Right cardiac atrium (tissue), 5 donors: ENCODE measurements around the gene KRTAP20-4. TPM values are rescaled to one million over a fixed set of nuclear protein-coding genes. Genes with fewer than 3 reads are reported as not detected.

ENCODE experiments used
- ATAC-seq, 2 donors: fragments of 200-7000 bp; cut with Tn5 transposase; one replicate each; pipeline versions ENCODE4 v1.8.0 to v1.9.1; 2020; ENCODE audit warnings: moderate library complexity in 2 of 2, mild to moderate bottlenecking in 1 of 2
- DNase-seq, 3 donors: peaks; one replicate each; pipeline ENCODE4 v3.0.0-alpha.2; 2020
- H3K27ac ChIP-seq: one replicate; pipeline ENCODE4 v1.5.1; 2013; ENCODE audit warnings: mild to moderate bottlenecking, low read length, control low read depth, moderate library complexity
- H3K27me3 ChIP-seq: one replicate; pipeline ENCODE4 v1.6.1; 2013; ENCODE audit not compliant: control insufficient read depth, insufficient read depth
- H3K4me1 ChIP-seq: one replicate; pipeline ENCODE4 v1.6.1; 2013; ENCODE audit warnings: low read length; ENCODE audit not compliant: control insufficient read depth, insufficient read depth
- H3K4me3 ChIP-seq: one replicate; pipeline ENCODE4 v1.5.1; 2013; ENCODE audit warnings: low read length, control low read depth
- H3K9me3 ChIP-seq: one replicate; pipeline ENCODE4 v1.6.1; 2013; ENCODE audit warnings: low read length; ENCODE audit not compliant: control insufficient read depth
- WGBS: extraction: QIAGEN DNeasy Blood & Tissue Kit; methylation state at CpG from one replicate; pipeline ENCODE4 v1.1.7; 2013; 5-methylcytosine and 5-hydroxymethylcytosine counted together
- intact Hi-C, 4 donors: fragments of 100-400 bp; cut with DNase I; formaldehyde crosslinking; loops; one replicate each; pipeline versions ENCODE4 v1.11.0 to v1.14.0; 2022 to 2023
- long read RNA-seq, 4 donors: library from polyadenylated mRNA; unstranded; transcript quantifications; one replicate each; pipeline ENCODE4 v2.0.0, GENCODE V29; 2020 to 2021
- polyA plus RNA-seq: library from polyadenylated mRNA; stranded (reverse); fragments of 200-250 nt; gene quantifications from one replicate; pipeline ENCODE4 v1.2.3, GENCODE V29; 2013
- total RNA-seq, 4 donors: library from RNA; stranded (reverse); fragmentation: NEBNext Ultra II Directional; extraction: Animal tissue kit (Norgen Biotek cat#: 25700); gene quantifications; one replicate each; pipeline ENCODE4 v1.2.1, GENCODE V29; 2021
- donor health status: healthy with polysubstance abuse.
- donor health status: DM: no; HTN: yes; CAD: no.
- donor health status: DM: no; HTN: no; CAD: no.
- donor health status: DM: no; HTN: yes; CAD: no; lungs with severe emphysema.
- donor health status: DM: yes; HTN: yes; CAD: no.

KRTAP20-4 gene
- total RNA-seq (not detected), polyA plus RNA-seq (not detected)
- long read RNA-seq, donor 1: 0 reads
- long read RNA-seq, donor 2: 0 reads
- long read RNA-seq, donor 3: 0 reads
- long read RNA-seq, donor 4: 0 reads

GRCh38 chr21:30620522-30620921, at the start of gene KRTAP20-4:
Gene KRTAP20-4 (plus strand): TSS chr21:30620627.
- Histone ChIP-seq H3K9me3 (no peaks in the 10 kb centered on the region), H3K4me1 (no peaks in the 10 kb centered on the region), H3K27me3 (no peaks in the 10 kb centered on the region), H3K4me3 (no peak within 1 kb of the TSS), H3K27ac (no peak within 1 kb of the TSS)
- ATAC-seq: no peak
- peak in 1 of 3 donors; percentile 7 for DNase-seq
- WGBS: 84% methylated on average over 3 of the region's 3 CpGs
- intact Hi-C loops: no loop called here

- DNase-seq: no peak
- intact Hi-C loops: no loop called here
- Histone ChIP-seq H3K4me3 (no peak overlapping the region), H3K27me3 (no peaks in the 10 kb centered on the region), H3K4me1 (no peaks in the 10 kb centered on the region), H3K9me3 (no peaks in the 10 kb centered on the region), H3K27ac (no peak overlapping the region)
- no peak for ATAC-seq
These were observed 42.7 kb upstream of the KRTAP20-4 start for GRCh38 chr21:30577766-30578165.

GRCh38 chr21:30579346-30579745, 41.1 kb upstream of the KRTAP20-4 start:
- ATAC-seq (no peak), DNase-seq (no peak)
- H3K27me3 ChIP-seq: no peaks in the 10 kb centered on the region
- 24% methylated on average over 1 of the region's 1 CpG for WGBS
- no peak overlapping the region for H3K4me3 ChIP-seq
- no peaks in the 10 kb centered on the region for H3K9me3 ChIP-seq
- H3K27ac ChIP-seq: no peak overlapping the region
- intact Hi-C loops: no loop called here
- no peaks in the 10 kb centered on the region for H3K4me1 ChIP-seq

GRCh38 chr21:30580132-30580531, 40.3 kb upstream of the KRTAP20-4 start:
- Histone ChIP-seq H3K27ac (no peak overlapping the region), H3K9me3 (no peaks in the 10 kb centered on the region), H3K4me1 (no peaks in the 10 kb centered on the region), H3K27me3 (no peaks in the 10 kb centered on the region), H3K4me3 (no peak overlapping the region)
- DNase-seq: no peak
- WGBS: 53% methylated on average over 3 of the region's 3 CpGs
- intact Hi-C loops: no loop called here
- ATAC-seq: no peak

- DNase-seq (no peak), ATAC-seq (no peak)
- intact Hi-C loops: no loop called here
- H3K9me3 ChIP-seq: no peaks in the 10 kb centered on the region
- WGBS: 55% methylated on average over 1 of the region's 1 CpG
- no peak overlapping the region for H3K27ac ChIP-seq
- H3K4me3 ChIP-seq: no peak overlapping the region
- no peaks in the 10 kb centered on the region for H3K4me1 ChIP-seq
- H3K27me3 ChIP-seq: no peaks in the 10 kb centered on the region
These were observed 37.6 kb upstream of the KRTAP20-4 start for GRCh38 chr21:30582870-30583269.

GRCh38 chr21:30590297-30590696, 30.1 kb upstream of the KRTAP20-4 start, which contains the start of gene KRTAP22-2:
Gene KRTAP22-2 (minus strand): TSS chr21:30590397.
- ATAC-seq: no peak
- Histone ChIP-seq H3K4me1 (no peaks in the 10 kb centered on the region), H3K27me3 (no peaks in the 10 kb centered on the region), H3K9me3 (no peaks in the 10 kb centered on the region), H3K4me3 (no peak within 1 kb of the TSS), H3K27ac (no peak within 1 kb of the TSS)
- DNase-seq: no peak
- intact Hi-C loops: no loop called here

- H3K9me3 ChIP-seq: no peaks in the 10 kb centered on the region
- DNase-seq (no peak), ATAC-seq (no peak)
- intact Hi-C loops: no loop called here
- WGBS: 90% methylated on average over 4 of the region's 4 CpGs
- no peak within 1 kb of the TSS for H3K27ac ChIP-seq
- H3K4me1 ChIP-seq: no peaks in the 10 kb centered on the region
- H3K27me3 ChIP-seq: no peaks in the 10 kb centered on the region
- no peak within 1 kb of the TSS for H3K4me3 ChIP-seq
These were observed 28.3 kb upstream of the KRTAP20-4 start, which contains the start of gene KRTAP6-3 for GRCh38 chr21:30592140-30592539. Gene KRTAP6-3 (plus strand): TSS chr21:30592440. CDS start chr21:30592446, 6 bp downstream.

- WGBS: 93% methylated on average over 6 of the region's 6 CpGs
- intact Hi-C loops: no loop called here
- Histone ChIP-seq H3K4me1 (no peaks in the 10 kb centered on the region), H3K27me3 (no peaks in the 10 kb centered on the region), H3K4me3 (no peak within 1 kb of the TSS), H3K9me3 (no peaks in the 10 kb centered on the region), H3K27ac (no peak within 1 kb of the TSS)
- DNase-seq (no peak), ATAC-seq (no peak)
These were observed 21.6 kb upstream of the KRTAP20-4 start, which contains the start of gene KRTAP6-2 for GRCh38 chr21:30598802-30599201. Gene KRTAP6-2 (minus strand): TSS chr21:30598902. CDS start chr21:30598874, 28 bp downstream.

- Histone ChIP-seq H3K27ac (no peak within 1 kb of the TSS), H3K27me3 (no peaks in the 10 kb centered on the region), H3K4me1 (no peaks in the 10 kb centered on the region), H3K9me3 (no peaks in the 10 kb centered on the region), H3K4me3 (no peak within 1 kb of the TSS)
- intact Hi-C loops: no loop called here
- no peak for ATAC-seq
- no peak for DNase-seq
- WGBS: 39% methylated on average over 1 of the region's 1 CpG
These were observed 19.6 kb upstream of the KRTAP20-4 start, which contains the start of gene KRTAP22-1 for GRCh38 chr21:30600787-30601186. Gene KRTAP22-1 (plus strand): TSS chr21:30601087.

- H3K27ac ChIP-seq: no peak overlapping the region
- H3K27me3 ChIP-seq: no peaks in the 10 kb centered on the region
- 89% methylated on average over 2 of the region's 2 CpGs for WGBS
- intact Hi-C loops: no loop called here
- DNase-seq: no peak
- no peaks in the 10 kb centered on the region for H3K9me3 ChIP-seq
- H3K4me1 ChIP-seq: no peaks in the 10 kb centered on the region
- no peak overlapping the region for H3K4me3 ChIP-seq
- no peak for ATAC-seq
These were observed 14.5 kb upstream of the KRTAP20-4 start for GRCh38 chr21:30605968-30606367.

GRCh38 chr21:30612132-30612531, 8.3 kb upstream of the KRTAP20-4 start:
- Histone ChIP-seq H3K27ac (no peak overlapping the region), H3K4me3 (no peak overlapping the region), H3K4me1 (no peaks in the 10 kb centered on the region), H3K27me3 (no peaks in the 10 kb centered on the region), H3K9me3 (no peaks in the 10 kb centered on the region)
- intact Hi-C loops: no loop called here
- 76% methylated on average over 2 of the region's 2 CpGs for WGBS
- ATAC-seq (no peak), DNase-seq (no peak)

- DNase-seq (no peak), ATAC-seq (no peak)
- no peak within 1 kb of the TSS for H3K4me3 ChIP-seq
- intact Hi-C loops: no loop called here
- no peaks in the 10 kb centered on the region for H3K4me1 ChIP-seq
- 69% methylated on average over 2 of the region's 2 CpGs for WGBS
- H3K9me3 ChIP-seq: no peaks in the 10 kb centered on the region
- no peaks in the 10 kb centered on the region for H3K27me3 ChIP-seq
- H3K27ac ChIP-seq: no peak within 1 kb of the TSS
These were observed 6.6 kb upstream of the KRTAP20-4 start, which contains the start of gene KRTAP6-1 for GRCh38 chr21:30613836-30614235. Gene KRTAP6-1 (minus strand): TSS chr21:30613930. CDS start chr21:30613904, 26 bp downstream.
